Measurements from ENCODE around the gene RAB1A. TPM values are rescaled to one million over a fixed set of nuclear protein-coding genes. Genes with fewer than 3 reads are reported as not detected.

The RAB1A gene
- total RNA-seq, 1 experiment from 2014 or later = 128 TPM

DNA sequence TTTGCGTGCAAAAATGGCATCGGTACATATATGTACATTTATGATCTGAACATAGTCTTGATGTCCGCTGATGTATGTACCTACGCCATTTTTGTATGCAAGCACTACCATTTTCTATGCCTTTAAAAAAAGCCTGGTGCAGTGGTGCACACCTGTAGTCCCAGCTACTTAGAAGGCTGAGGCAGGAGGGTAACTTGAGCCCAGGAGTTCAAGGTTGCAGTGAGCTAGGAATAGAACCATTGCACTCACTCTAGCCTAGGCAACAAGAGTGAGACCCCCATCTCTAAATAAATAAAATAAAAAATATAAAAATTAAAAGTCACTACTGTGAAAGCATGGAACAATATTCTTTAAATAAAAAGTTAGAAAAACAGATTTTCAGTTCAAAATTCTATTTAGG, 16.7 kb downstream of the RAB1A start:
- H3K4me3 ChIP-seq (ENCODE audit: low read depth in 2 of 2, low read length in 2 of 2) = no peak overlapping the region
- DNase-seq (ENCODE audit: low read depth, low spot score) (no peak), ATAC-seq (no peak)
- in situ Hi-C loops (cut with HindIII; ENCODE audit: low pct_unique_long_range_greater_than_20kb, low sequenced_read_pairs) (no loop called here), intact Hi-C loops (cut with micrococcal nuclease; ENCODE audit: unreplicated experiment) (no loop called here)
- TF ChIP-seq, protein P1, sequence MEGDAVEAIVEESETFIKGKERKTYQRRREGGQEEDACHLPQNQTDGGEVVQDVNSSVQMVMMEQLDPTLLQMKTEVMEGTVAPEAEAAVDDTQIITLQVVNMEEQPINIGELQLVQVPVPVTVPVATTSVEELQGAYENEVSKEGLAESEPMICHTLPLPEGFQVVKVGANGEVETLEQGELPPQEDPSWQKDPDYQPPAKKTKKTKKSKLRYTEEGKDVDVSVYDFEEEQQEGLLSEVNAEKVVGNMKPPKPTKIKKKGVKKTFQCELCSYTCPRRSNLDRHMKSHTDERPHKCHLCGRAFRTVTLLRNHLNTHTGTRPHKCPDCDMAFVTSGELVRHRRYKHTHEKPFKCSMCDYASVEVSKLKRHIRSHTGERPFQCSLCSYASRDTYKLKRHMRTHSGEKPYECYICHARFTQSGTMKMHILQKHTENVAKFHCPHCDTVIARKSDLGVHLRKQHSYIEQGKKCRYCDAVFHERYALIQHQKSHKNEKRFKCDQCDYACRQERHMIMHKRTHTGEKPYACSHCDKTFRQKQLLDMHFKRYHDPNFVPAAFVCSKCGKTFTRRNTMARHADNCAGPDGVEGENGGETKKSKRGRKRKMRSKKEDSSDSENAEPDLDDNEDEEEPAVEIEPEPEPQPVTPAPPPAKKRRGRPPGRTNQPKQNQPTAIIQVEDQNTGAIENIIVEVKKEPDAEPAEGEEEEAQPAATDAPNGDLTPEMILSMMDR (IDR thresholded peaks at IDR 0.05) = no peak
- no peak for TF ChIP-seq SIN3A (IDR thresholded peaks at IDR 0.05; ENCODE audit: borderline replicate concordance, insufficient read depth, low read depth, low read length)
- H3K9me3 ChIP-seq (ENCODE audit: control insufficient read depth, insufficient read depth, low read depth, low read length) = no peaks in the 10 kb centered on the region
- H3K27ac ChIP-seq (ENCODE audit: low read length) = no peak overlapping the region
- H3K4me1 ChIP-seq (ENCODE audit: control insufficient read depth, insufficient read depth, low read length) = no peaks in the 10 kb centered on the region
- H3K36me3 ChIP-seq (ENCODE audit: control insufficient read depth, insufficient read depth, low read length) = no peaks in the 10 kb centered on the region
- ChIA-PET POLR2A (no interaction called here), CTCF (no interaction called here)
- no peaks in the 10 kb centered on the region for H3K27me3 ChIP-seq (ENCODE audit: control insufficient read depth, insufficient read depth, low read length)
- no TSS peak for BruUV-seq (replicated peaks)

DNA sequence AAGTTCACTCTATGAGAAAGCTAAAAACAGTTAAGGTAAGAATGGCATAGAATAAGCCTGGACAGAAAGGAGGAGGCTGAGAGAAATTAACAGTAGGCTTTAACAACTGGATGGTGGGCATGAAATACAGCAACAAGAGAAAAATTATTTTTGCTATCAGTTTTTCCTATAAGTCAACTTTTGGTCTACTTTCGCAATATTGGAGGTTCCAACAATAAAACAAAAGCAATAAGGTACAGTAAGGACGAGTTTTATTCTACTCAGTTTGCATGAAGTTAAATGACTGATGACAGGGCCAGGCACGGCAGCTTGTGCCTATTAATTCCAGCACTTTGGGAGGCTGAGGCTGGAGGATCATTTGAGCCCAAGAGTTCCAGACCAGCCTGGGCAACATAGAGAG, 17.3 kb downstream of the RAB1A start:
- BruUV-seq (replicated peaks) = TSS peak; percentile 30
- in situ Hi-C loops (cut with HindIII; ENCODE audit: low pct_unique_long_range_greater_than_20kb, low sequenced_read_pairs) = no loop called here
- intact Hi-C loops (cut with micrococcal nuclease; ENCODE audit: unreplicated experiment) = no loop called here
- Histone ChIP-seq H3K4me3 (ENCODE audit: low read depth in 2 of 2, low read length in 2 of 2) (no peak overlapping the region), H3K9me3 (ENCODE audit: control insufficient read depth, insufficient read depth, low read depth, low read length) (no peaks in the 10 kb centered on the region), H3K36me3 (ENCODE audit: control insufficient read depth, insufficient read depth, low read length) (no peaks in the 10 kb centered on the region), H3K4me1 (ENCODE audit: control insufficient read depth, insufficient read depth, low read length) (no peaks in the 10 kb centered on the region), H3K27ac (ENCODE audit: low read length) (no peak overlapping the region), H3K27me3 (ENCODE audit: control insufficient read depth, insufficient read depth, low read length) (no peaks in the 10 kb centered on the region)
- ATAC-seq (no peak), DNase-seq (ENCODE audit: low read depth, low spot score) (no peak)
- CTCF ChIA-PET = no interaction called here
- POLR2A ChIA-PET = no interaction called here
- TF ChIP-seq TCF7L2 (IDR thresholded peaks at IDR 0.05; ENCODE audit: low read depth, low read length) = no peak
- TF ChIP-seq, protein P1 (IDR thresholded peaks at IDR 0.05) = no peak
- TF ChIP-seq POLR2AphosphoS5 (IDR thresholded peaks at IDR 0.05; ENCODE audit: low read depth, low read length) = no peak
- no peak for TF ChIP-seq SIN3A (IDR thresholded peaks at IDR 0.05; ENCODE audit: borderline replicate concordance, insufficient read depth, low read depth, low read length)
- TF ChIP-seq, protein P2, sequence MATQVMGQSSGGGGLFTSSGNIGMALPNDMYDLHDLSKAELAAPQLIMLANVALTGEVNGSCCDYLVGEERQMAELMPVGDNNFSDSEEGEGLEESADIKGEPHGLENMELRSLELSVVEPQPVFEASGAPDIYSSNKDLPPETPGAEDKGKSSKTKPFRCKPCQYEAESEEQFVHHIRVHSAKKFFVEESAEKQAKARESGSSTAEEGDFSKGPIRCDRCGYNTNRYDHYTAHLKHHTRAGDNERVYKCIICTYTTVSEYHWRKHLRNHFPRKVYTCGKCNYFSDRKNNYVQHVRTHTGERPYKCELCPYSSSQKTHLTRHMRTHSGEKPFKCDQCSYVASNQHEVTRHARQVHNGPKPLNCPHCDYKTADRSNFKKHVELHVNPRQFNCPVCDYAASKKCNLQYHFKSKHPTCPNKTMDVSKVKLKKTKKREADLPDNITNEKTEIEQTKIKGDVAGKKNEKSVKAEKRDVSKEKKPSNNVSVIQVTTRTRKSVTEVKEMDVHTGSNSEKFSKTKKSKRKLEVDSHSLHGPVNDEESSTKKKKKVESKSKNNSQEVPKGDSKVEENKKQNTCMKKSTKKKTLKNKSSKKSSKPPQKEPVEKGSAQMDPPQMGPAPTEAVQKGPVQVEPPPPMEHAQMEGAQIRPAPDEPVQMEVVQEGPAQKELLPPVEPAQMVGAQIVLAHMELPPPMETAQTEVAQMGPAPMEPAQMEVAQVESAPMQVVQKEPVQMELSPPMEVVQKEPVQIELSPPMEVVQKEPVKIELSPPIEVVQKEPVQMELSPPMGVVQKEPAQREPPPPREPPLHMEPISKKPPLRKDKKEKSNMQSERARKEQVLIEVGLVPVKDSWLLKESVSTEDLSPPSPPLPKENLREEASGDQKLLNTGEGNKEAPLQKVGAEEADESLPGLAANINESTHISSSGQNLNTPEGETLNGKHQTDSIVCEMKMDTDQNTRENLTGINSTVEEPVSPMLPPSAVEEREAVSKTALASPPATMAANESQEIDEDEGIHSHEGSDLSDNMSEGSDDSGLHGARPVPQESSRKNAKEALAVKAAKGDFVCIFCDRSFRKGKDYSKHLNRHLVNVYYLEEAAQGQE (IDR thresholded peaks at IDR 0.05; ENCODE audit: insufficient read depth in 1 of 2, low read depth in 2 of 2, low read length in 1 of 2) = no peak

DNA sequence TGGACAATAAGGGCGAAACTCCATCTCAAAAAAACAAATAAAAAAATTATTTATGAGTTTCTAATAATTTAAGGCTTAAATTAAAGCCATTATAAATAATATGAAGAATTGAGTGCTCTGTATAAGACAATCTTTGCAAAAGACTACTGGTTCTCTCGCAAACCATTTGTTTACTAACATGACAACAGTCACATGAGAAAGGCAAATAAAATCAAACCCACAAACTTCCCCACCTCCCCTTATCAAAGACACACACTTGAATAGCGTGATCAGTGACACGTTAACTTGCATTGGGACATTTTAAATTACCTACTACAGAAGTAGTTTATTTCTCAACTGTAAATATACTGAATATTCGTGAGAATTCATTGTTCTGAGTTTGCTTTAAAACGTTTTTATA, 21.1 kb downstream of the RAB1A start:
- intact Hi-C loops (cut with micrococcal nuclease; ENCODE audit: unreplicated experiment) (no loop called here), in situ Hi-C loops (cut with HindIII; ENCODE audit: low pct_unique_long_range_greater_than_20kb, low sequenced_read_pairs) (no loop called here)
- CTCF ChIA-PET = no interaction called here

More for the DNA sequence above, 21.1 kb downstream of the RAB1A start:
- POLR2A ChIA-PET = no interaction called here
- TF ChIP-seq TCF7L2 (IDR thresholded peaks at IDR 0.05; ENCODE audit: low read depth, low read length) (no peak), POLR2AphosphoS5 (IDR thresholded peaks at IDR 0.05; ENCODE audit: low read depth, low read length) (no peak)
- Histone ChIP-seq H3K4me1 (ENCODE audit: control insufficient read depth, insufficient read depth, low read length) (no peaks in the 10 kb centered on the region), H3K27me3 (ENCODE audit: control insufficient read depth, insufficient read depth, low read length) (no peaks in the 10 kb centered on the region), H3K4me3 (ENCODE audit: low read depth in 2 of 2, low read length in 2 of 2) (no peak overlapping the region), H3K9me3 (ENCODE audit: control insufficient read depth, insufficient read depth, low read depth, low read length) (no peaks in the 10 kb centered on the region), H3K36me3 (ENCODE audit: control insufficient read depth, insufficient read depth, low read length) (no peaks in the 10 kb centered on the region), H3K27ac (ENCODE audit: low read length) (no peak overlapping the region)
- DNase-seq (ENCODE audit: low read depth, low spot score) (no peak), ATAC-seq (no peak)
- no TSS peak for BruUV-seq (replicated peaks)

All from Panc1 (cell line).